DND-41 (cell line): ENCODE results near the gene KRTAP12-1.
"Not testable (repeated sequence)": the region's sequence is repeated elsewhere in the genome, so short reads cannot be mapped to it uniquely, and the experiment has no call there.

Source experiments
- EZH2 ChIP-seq: IDR thresholded peaks from 3 replicates; pipeline ENCODE4 v1.6.1; 2012; ENCODE audit warnings: borderline replicate concordance, low read depth, mild to moderate bottlenecking, moderate library complexity, low read length, inconsistent platforms; ENCODE audit not compliant: severe bottlenecking
- TF ChIP-seq, protein P1 (sequence below): IDR thresholded peaks from 2 replicates; pipeline ENCODE4 v1.5.1; 2012; ENCODE audit warnings: borderline replicate concordance, low read length, moderate library complexity, mild to moderate bottlenecking; ENCODE audit not compliant: poor library complexity, severe bottlenecking; ENCODE audit errors: extremely low read depth

DNA sequence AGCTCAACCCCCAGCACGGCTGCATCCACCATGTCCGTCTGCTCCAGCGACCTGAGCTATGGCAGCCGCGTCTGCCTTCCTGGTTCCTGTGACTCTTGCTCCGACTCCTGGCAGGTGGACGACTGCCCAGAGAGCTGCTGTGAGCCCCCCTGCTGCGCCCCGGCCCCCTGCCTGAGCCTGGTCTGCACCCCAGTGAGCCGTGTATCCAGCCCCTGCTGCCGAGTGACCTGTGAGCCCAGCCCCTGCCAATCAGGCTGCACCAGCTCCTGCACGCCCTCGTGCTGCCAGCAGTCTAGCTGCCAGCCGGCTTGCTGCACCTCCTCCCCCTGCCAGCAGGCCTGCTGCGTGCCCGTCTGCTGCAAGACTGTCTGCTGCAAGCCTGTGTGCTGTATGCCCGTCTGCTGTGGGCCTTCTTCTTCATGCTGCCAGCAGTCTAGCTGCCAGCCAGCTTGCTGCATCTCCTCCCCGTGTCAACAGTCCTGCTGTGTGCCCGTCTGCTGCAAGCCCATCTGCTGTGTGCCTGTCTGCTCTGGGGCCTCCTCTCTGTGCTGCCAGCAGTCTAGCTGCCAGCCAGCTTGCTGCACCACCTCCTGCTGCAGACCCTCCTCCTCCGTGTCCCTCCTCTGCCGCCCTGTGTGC, 15.3 kb upstream of the KRTAP12-1 start, which contains the start of gene KRTAP10-12:
- TF ChIP-seq, protein P1, sequence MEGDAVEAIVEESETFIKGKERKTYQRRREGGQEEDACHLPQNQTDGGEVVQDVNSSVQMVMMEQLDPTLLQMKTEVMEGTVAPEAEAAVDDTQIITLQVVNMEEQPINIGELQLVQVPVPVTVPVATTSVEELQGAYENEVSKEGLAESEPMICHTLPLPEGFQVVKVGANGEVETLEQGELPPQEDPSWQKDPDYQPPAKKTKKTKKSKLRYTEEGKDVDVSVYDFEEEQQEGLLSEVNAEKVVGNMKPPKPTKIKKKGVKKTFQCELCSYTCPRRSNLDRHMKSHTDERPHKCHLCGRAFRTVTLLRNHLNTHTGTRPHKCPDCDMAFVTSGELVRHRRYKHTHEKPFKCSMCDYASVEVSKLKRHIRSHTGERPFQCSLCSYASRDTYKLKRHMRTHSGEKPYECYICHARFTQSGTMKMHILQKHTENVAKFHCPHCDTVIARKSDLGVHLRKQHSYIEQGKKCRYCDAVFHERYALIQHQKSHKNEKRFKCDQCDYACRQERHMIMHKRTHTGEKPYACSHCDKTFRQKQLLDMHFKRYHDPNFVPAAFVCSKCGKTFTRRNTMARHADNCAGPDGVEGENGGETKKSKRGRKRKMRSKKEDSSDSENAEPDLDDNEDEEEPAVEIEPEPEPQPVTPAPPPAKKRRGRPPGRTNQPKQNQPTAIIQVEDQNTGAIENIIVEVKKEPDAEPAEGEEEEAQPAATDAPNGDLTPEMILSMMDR = not testable (repeated sequence)
- not testable (repeated sequence) for TF ChIP-seq EZH2
